DMS79 treated with DMSO at 0.1 percent for 48 hours (cell line): ENCODE measurements around the gene LTF.
"Not testable (repeated sequence)": the region's sequence is repeated elsewhere in the genome, so short reads cannot be mapped to it uniquely, and the experiment has no call there.

ENCODE experiments used
- DNase-seq: peaks from one replicate; lab custom pipeline; 2025; lab: John Stamatoyannopoulos, UW

Gene LTF

DNA sequence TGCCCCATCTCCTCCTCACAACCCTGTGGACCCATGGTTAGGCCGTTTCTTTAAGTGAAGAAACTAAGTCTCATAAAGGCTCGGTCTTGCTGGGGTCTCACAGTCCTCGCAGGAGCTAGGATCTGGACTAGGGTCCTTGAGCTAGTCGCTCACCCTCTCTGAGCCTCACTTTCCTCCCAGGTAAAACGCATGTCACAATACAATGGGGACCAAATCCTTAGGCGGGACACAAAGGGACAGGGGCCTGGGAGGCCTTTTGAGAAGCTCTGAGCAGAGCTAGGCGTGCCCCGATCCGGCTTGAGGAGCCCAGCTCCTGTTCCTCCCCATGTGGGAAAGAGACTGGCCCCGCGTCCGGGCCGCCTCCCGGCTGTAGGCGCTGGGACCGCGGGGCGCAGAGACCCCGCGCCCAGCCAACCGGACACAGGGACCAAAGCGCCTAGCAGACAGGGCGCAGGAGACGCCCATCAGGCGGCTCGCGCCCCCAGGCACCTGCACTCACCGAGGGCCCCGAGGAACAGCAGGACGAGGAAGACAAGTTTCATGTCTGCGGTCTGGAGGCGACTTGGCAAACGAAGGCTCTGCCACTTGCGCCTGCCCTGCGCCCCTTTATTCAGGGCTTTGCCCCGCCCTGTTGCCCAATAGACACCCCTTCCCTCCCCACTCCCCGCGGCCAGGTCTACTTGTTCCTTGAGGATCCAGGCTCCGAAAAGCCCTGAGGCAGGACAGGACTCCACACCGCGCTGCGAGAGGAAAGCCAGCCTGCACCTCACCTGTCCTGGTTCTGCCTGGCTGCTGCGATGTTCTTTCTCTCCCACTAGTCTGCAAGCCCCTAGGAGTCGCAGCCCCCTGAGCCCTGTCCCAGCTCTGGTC lies at the start of gene LTF:
Gene LTF, minus strand, starts transcription at position 580 of the 870 bp plus-strand sequence. Its CDS starts 38 bp downstream, at position 542.
- no peak for DNase-seq

GRCh38 chr3:46512191-46512749 lies 47.6 kb upstream of the LTF start:
- DNase-seq = no peak

DNA sequence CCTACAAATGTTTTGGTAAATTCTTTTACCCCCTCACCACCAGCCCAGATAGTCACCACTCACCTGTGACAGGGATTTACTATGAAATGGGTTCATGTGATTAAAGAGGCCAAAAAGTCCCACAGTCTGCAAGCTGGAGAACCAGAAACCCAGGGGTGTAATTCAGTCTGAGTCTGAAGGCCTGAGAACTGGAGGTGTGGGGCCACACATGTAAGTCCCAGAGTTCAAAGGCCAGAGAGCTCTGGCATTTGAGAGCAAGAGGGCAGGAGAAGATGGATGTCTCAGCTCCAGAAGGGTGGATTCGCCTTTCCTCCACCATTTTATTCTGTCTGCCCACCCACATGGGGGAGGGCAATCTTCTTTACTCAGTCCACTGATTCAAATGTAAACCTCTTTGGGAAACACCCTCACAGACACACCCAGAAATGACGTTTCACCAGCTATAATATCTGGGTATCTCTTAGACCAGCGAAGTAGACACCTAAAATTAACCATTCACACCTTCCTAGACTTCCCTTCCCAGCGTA lies 45.0 kb upstream of the LTF start:
- DNase-seq = no peak

GRCh38 chr3:46508850-46509591 lies 44.3 kb upstream of the LTF start:
- no peak for DNase-seq

DNA sequence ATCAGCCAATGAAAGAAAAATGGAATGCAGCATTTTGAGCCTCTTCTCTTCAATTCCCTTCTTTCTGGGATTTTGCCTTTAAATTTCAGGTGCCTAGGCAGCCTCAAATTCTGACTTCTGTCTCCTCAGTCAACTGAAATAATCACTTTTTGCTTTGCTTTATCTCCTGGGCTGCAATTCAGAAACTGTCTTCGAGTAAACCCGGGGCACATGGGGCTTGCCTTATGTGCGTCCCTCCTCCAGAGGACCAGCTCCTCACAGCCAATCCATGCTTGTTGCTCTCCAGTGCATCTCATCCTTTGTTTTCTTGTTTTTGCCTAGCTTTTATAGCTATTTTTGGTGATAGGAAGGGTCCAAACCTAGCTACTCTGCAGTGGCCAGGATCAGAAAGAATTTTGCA lies 41.8 kb upstream of the LTF start:
- no peak for DNase-seq

DNA sequence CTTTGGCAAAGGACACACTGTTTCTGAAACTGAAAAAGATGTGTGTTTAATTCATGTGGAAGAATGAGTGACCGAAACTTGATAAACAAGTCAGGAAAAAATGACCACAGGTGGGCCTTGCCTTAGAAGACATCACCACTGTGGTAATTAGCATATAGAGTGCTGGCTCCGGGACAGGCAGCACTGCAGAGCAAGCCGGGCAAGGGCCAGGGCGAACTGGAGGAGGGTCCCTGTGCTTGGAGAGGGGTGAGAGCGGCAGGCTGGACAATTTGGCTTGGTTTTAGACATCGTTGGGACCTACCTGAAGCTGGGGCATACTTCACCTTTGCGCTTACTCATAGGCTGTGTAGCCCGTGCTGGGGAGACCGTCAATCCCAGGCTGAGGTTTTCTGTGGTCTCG lies 41.2 kb upstream of the LTF start:
- no peak for DNase-seq

- no peak for DNase-seq
Measured at GRCh38 chr3:46504789-46505188, 40.1 kb upstream of the LTF start.

DNA sequence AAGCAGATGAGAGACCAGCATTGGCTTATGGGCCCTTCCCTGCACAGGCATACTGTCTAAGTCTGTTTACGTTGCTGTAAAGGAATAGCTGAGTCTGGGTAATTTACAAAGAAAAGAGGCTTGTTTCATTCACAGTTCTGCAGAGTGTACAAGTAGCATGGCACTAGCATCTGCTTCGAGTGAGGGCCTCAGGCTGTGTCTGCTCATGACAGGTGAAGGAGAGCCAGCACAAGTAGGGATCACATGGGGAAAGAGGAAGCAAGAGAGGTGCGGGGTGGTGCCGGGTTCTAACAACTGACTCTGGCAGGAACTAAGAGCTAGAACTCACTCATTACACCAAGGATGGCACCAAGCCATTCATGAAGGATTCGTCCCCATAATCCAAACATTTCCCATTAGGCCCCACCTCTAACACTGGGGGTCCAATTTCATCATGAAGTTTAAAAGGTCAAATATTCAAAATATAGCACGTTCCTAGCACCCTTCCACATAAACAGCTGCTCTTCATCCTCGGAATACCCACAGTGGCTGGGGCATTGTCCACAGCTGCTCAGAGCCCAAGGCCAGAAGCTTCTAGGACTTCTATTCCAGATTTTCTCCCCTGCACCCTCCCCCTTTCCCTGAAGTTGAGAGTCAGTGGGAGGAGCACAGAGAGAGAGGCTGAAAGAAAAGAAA lies 38.6 kb upstream of the LTF start:
- no peak for DNase-seq

- no peak for DNase-seq
Measured at GRCh38 chr3:46501702-46502101, 37.0 kb upstream of the LTF start.

DNA sequence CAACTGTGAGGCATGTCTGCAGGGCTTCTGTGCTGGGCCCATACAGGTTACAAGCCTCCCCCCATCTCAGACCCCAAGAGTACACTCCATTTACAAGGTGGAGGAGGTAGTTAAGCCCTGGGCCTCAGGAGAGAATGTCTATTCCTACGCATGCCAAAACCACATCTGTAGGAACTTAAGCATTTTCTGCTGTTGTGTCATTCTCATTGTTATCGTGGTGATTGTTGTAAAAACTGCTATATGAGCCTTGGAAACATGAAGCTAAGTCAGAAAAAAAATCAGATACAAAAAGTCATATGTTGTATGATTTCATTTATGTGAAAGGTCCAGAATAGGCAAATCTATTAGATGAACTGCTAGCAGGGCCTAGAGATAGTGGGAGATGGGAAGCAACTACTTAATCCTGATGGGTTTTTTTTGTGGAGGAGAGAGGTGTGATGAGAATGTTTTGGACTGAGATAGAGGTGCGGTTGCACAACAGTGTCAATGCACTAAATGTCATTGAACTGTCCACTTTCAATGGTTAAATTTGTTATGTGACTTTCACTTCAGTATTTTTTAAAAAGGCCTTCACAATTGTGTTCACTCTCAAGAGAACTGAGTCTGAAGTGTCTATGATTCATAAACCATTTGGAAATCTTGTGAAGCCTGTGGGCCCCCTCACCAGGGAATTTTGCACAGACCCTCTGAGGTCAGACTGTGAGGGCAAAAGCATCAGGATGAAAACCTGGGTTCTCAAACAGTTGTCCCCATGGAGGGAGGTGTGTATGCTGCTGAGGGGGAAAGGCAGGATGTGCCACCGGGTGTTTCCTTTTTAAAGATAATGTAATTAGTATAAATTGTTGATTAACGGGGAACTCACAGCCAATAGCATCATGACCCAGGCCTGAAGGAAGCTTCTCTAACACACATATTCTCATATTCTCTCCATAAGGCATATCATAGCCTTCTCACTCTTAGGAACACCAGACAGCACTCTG lies 36.2 kb upstream of the LTF start:
- DNase-seq = no peak

DNA sequence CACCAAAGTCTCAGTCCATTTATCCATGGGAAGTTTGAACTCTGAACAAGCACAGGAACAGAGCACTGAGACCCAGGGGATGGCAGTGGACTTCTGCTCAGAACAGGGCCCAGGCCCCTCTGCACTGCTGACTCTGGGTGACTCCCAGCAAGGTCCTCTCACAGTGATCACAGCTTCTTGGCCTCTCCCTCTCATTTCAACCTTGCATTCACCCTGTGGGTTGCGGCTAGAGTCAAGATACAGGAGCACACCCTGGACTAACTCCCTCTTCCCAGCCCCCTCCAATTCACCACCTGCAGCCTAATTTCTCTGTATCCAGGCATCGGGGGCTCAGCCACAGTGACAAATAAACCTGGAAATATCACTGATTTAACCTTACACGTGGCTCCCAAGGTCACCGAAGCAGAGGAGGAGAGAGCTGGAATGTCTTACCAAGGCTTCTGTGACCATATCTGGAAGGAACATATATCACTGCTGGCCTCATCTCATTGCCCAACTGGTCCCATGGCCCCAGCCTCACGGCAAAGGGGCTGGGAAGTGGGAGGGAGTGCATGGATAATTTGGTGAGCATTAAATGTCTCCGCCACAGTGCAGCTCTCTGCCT lies 34.3 kb upstream of the LTF start:
- no peak for DNase-seq

- no peak for DNase-seq
Measured at GRCh38 chr3:46497556-46498265, 33.0 kb upstream of the LTF start, which contains the start of gene RTP3. RTP3 (plus strand) TSS chr3:46497976; CDS start chr3:46498063, 87 bp downstream.

DNA sequence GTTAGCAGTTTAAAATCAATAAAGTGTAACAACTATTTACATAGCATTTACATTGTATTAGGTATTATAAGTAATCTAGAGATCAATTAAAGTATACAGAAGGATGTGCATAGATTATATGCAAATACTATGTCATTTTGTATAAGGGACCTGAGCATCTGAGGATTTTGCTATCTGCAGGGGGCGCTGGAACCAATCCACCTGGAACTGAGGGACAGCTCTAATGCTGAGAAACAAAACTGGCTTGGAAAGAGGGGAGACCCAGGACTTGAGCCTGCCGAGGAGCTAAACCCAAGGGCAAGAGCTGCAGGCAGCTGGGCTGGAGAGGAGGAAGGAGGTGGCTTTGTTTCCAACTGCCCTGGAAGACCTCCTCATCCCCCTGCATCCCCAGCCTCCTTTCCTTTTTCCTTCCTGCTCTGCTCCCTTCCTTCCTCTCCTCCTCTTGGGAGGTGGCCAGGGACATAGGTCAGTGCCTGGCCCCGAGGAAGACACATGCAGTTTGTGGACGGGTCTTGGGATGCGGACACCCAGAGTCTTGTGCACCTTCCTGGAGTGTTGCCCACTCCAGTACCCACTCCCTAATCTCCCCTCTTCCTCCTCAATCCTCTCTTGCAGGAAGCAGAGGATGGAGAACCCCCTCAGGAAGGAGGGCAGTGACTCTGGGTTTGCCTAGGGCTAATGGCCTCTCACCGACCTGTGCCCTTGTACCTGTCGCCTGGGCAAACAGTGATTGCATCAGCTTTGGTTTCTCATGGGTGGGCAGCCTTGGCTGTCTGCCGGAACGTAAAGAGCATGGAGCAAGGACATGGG lies 32.2 kb upstream of the LTF start:
- no peak for DNase-seq

DNA sequence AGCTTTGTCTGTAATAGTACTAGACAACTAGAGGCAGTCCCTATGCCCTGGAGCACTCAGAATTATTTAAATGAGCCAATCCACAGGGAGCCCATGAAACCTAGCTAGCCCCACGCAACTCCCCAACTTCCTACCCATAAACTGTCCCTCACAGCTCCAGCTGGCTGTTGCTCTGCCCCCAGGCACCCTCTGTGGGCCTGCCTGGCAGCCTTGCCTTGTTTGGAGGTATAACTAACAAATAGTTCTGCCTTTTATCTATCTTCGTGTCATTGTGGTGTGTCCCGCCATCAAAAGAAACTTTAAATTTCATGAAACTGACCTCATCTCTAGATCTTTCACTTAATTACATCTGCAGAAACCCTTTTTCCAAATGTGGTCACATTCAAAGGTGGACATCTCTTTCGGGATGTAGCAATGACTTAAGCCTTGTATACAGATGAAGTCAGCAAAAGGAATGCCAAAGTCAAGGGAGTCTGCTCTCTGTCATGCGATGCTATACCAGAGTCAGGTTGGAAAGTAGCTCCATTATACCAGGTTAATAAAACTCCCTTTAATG lies 31.3 kb upstream of the LTF start:
- DNase-seq = no peak

DNA sequence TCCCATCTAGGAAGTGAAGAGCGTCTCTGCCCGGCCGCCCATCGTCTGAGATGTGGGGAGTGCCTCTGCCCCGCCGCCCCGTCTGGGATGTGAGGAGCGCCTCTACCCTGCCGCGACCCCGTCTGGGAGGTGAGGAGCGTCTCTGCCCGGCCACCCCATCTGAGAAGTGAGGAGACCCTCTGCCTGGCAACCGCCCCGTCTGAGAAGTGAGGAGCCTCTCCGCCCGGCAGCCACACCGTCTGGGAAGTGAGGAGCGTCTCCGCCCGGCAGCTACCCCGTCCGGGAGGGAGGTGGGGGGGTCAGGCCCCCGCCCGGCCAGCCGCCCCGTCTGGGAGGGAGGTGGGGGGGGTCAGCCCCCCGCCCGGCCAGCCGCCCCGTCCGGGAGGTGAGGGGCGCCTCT lies 29.8 kb upstream of the LTF start:
- DNase-seq = not testable (repeated sequence)

GRCh38 chr3:46492890-46493547 lies 28.3 kb upstream of the LTF start:
- DNase-seq = no peak

DNA sequence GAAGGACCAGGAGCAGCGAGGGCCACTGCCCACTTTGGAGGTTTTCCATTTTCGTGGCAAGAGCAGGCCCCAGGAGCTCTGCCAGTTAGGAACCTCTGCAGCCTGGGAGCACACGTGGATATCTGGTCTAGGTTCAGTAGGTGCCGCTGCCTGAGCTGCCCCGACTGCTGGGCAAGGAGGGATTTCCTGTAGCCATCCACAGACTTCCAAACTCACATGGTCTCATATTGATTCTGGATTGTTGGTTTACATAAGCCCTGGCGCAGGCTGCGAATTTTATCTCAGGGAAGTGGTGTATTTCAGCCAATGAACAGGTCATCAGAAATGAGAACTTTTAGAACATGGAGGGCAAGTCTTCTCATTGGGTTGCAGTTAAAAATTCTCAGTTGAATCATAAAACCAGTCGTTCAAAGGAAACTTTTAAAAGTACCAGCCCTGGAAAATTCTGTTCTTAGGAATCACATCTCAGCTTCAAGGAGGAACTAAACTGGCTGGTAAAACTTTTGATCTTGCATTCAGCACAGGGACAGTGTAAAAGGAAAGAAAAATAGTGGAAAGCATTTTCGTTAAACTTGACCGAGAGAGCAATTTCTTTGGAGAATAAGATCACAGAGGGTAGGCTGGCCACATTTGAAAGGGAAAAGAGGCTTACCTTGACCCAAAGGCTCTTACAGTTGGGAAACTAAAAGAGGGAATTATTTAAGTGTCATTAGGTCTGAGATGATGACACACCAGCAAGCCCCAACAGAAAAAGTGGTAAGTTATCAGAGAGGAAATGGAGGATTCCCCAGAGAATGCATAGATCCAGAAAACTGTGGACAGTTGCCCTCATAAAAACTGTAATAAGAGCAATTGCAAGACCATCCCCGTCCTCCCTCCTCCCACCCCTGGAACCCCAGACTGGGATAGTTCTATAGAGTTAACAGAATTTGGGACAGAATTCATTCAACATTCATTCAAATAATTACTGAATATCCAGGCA lies 26.7 kb upstream of the LTF start:
- no peak for DNase-seq
